KMS-11 (cell line): Measurements from ENCODE around the gene ROR1.

Experiments used
- H2AFZ ChIP-seq: fragments of 200-600 bp; sonication (generic); 2 replicates; pipeline ENCODE4 v1.6.1; 2016; ENCODE audit warnings: antibody characterized with exemption, mixed run types, low read depth
- H3K27ac ChIP-seq: fragments of 200-600 bp; sonication (generic); 2 replicates; pipeline ENCODE4 v1.6.1; 2016; ENCODE audit warnings: mild to moderate bottlenecking, mixed run types
- H3K27me3 ChIP-seq: fragments of 200-600 bp; sonication (generic); 2 replicates; pipeline ENCODE4 v1.6.1; 2017; ENCODE audit warnings: mild to moderate bottlenecking, low read depth, mixed run types, moderate library complexity; ENCODE audit not compliant: insufficient read depth
- H3K36me3 ChIP-seq: fragments of 200-600 bp; sonication (generic); 2 replicates; pipeline ENCODE4 v1.6.1; 2017; ENCODE audit warnings: mild to moderate bottlenecking, mixed run types; ENCODE audit not compliant: insufficient read depth
- H3K4me1 ChIP-seq: fragments of 200-600 bp; sonication (generic); 2 replicates; pipeline ENCODE4 v1.6.1; 2016; ENCODE audit warnings: mild to moderate bottlenecking, low read depth, mixed run types; ENCODE audit not compliant: poor library complexity, severe bottlenecking
- H3K4me2 ChIP-seq: fragments of 200-600 bp; sonication (generic); 2 replicates; pipeline ENCODE4 v1.7.0; 2016; ENCODE audit warnings: mild to moderate bottlenecking, mixed run types
- H3K4me3 ChIP-seq: fragments of 200-600 bp; sonication (generic); IDR thresholded peaks from 2 replicates; pipeline ENCODE4 v1.6.1; 2017; ENCODE audit warnings: low read depth, low read length, mixed read lengths; ENCODE audit not compliant: insufficient read depth
- H3K79me2 ChIP-seq: fragments of 200-600 bp; sonication (generic); 2 replicates; pipeline ENCODE4 v1.6.1; 2016; ENCODE audit warnings: low read depth, mixed run types; ENCODE audit not compliant: insufficient read depth
- H3K9ac ChIP-seq: fragments of 200-600 bp; sonication (generic); 2 replicates; pipeline ENCODE4 v1.6.1; 2016; ENCODE audit warnings: mild to moderate bottlenecking, mixed run types
- H4K20me1 ChIP-seq: fragments of 200-600 bp; sonication (generic); 2 replicates; pipeline ENCODE4 v1.6.1; 2016; ENCODE audit warnings: mild to moderate bottlenecking, mixed run types; ENCODE audit not compliant: insufficient read depth
- CTCF ChIP-seq: fragments of 200-600 bp; sonication (generic); conservative IDR thresholded peaks from 2 replicates; pipeline ENCODE4 v1.6.1; 2017; ENCODE audit warnings: low read depth, mild to moderate bottlenecking, antibody characterized with exemption, low read length, moderate library complexity, mixed read lengths

Gene ROR1

DNA sequence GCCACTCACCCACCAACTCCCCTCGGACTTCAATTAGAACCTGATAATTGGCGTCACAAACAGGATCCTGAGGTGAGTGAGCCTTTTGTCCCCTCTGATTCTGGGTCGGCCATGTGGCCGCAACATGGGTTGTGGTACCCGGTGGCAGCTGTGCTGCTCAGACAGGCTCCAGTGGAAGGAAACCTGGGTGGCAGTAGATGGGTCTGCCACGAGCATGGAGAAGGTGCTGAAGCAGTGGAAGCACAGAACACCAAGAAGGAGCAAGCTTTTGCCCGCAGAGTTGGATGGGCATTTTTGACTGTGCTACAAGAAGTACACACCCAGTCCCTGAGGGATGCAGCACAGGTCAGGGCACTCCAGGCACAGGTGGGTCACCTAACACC is 413.1 kb downstream of the ROR1 start:
- H4K20me1 ChIP-seq, result no peaks in the 10 kb centered on the region
- H3K27ac ChIP-seq, result no peak overlapping the region

GRCh38 chr1:64187646-64188045 is 413.8 kb downstream of the ROR1 start:
- H3K4me3 ChIP-seq, result no peak overlapping the region
- H2AFZ ChIP-seq, result no peak overlapping the region
- H3K79me2 ChIP-seq, result no peaks in the 10 kb centered on the region
- TF ChIP-seq CTCF, result no peak
- no peaks in the 10 kb centered on the region for H3K27me3 ChIP-seq
- H3K4me1 ChIP-seq, result no peaks in the 10 kb centered on the region
- no peak overlapping the region for H3K27ac ChIP-seq
- H3K4me2 ChIP-seq, result no peak overlapping the region
- H4K20me1 ChIP-seq, result no peaks in the 10 kb centered on the region
- H3K36me3 ChIP-seq, result no peaks in the 10 kb centered on the region
- no peak overlapping the region for H3K9ac ChIP-seq

More for the DNA sequence above, 413.1 kb downstream of the ROR1 start:
- Histone ChIP-seq H3K27me3 (no peaks in the 10 kb centered on the region), H3K4me1 (no peaks in the 10 kb centered on the region), H3K4me2 (no peak overlapping the region), H3K79me2 (no peaks in the 10 kb centered on the region), H3K36me3 (no peaks in the 10 kb centered on the region), H2AFZ (no peak overlapping the region), H3K9ac (no peak overlapping the region), H3K4me3 (no peak overlapping the region)
- no peak for TF ChIP-seq CTCF

DNA sequence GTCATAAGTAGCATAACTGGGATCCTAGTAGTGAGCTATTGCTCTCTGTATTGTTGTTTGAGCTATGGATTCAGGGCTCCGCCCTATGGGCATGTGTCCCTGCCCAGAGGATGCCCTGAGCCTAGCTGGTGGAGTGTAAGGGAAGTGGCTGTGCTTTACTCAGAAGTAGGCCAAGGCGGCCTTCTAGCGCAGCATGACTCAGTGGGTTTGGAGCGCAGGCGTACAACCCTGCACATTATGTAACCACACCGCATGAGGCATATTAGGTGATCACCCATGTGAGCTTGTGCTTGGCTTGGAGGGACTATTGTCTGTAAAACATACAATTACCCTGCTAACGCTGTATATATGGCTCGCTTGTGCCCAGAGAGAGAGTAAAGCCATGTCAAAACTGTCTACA is 418.5 kb downstream of the ROR1 start:
- no peaks in the 10 kb centered on the region for H3K4me1 ChIP-seq
- no peak overlapping the region for H3K4me2 ChIP-seq
- no peaks in the 10 kb centered on the region for H3K79me2 ChIP-seq
- no peak overlapping the region for H2AFZ ChIP-seq
- no peak for TF ChIP-seq CTCF
- H3K27me3 ChIP-seq, result no peaks in the 10 kb centered on the region
- H3K4me3 ChIP-seq, result no peak overlapping the region
- no peak overlapping the region for H3K9ac ChIP-seq
- H3K27ac ChIP-seq, result no peak overlapping the region
- no peaks in the 10 kb centered on the region for H3K36me3 ChIP-seq
- no peaks in the 10 kb centered on the region for H4K20me1 ChIP-seq

- Histone ChIP-seq H3K27me3 (no peaks in the 10 kb centered on the region), H4K20me1 (no peaks in the 10 kb centered on the region), H3K79me2 (no peaks in the 10 kb centered on the region), H3K27ac (no peak overlapping the region), H2AFZ (no peak overlapping the region), H3K4me1 (no peaks in the 10 kb centered on the region), H3K4me3 (no peak overlapping the region), H3K4me2 (no peak overlapping the region), H3K9ac (no peak overlapping the region), H3K36me3 (no peaks in the 10 kb centered on the region)
- no peak for TF ChIP-seq CTCF
Measured at GRCh38 chr1:64194168-64195080, 420.6 kb downstream of the ROR1 start.
